Upper lobe of left lung (tissue), 6 donors: ENCODE results near the gene OPCML. TPM values are rescaled to one million over a fixed set of nuclear protein-coding genes. Genes with fewer than 3 reads are reported as not detected.

Experiments used
- ATAC-seq, 2 donors: fragments of 200-7000 bp; cut with Tn5 transposase; one replicate each; pipeline ENCODE4 v1.9.1; 2022; ENCODE audit warnings: mild to moderate bottlenecking in 2 of 2, moderate library complexity in 2 of 2; ENCODE audit not compliant: low FRiP score in 2 of 2
- DNase-seq, 2 donors: peaks; one replicate each; pipeline ENCODE4 v3.0.0-alpha.2; 2019 to 2020
- H3K27ac ChIP-seq, 4 donors: fragments of 200-600 bp; sonication (generic); one replicate each; pipeline ENCODE4 v1.5.1; 2016 to 2019
- H3K27me3 ChIP-seq, 4 donors: fragments of 200-600 bp; sonication (generic); one replicate each; pipeline ENCODE4 v1.5.1; 2017 to 2019
- H3K36me3 ChIP-seq, 4 donors: fragments of 200-600 bp; sonication (generic); one replicate each; pipeline ENCODE4 v1.5.1; 2016 to 2019
- H3K4me1 ChIP-seq, 4 donors: fragments of 200-600 bp; sonication (generic); one replicate each; pipeline ENCODE4 v1.5.1; 2018 to 2019
- H3K4me3 ChIP-seq, 4 donors: fragments of 200-600 bp; sonication (generic); one replicate each; pipeline ENCODE4 v1.5.1; 2017 to 2019; ENCODE audit warnings: mild to moderate bottlenecking in 2 of 4, moderate library complexity in 1 of 4
- H3K9me3 ChIP-seq, 4 donors: fragments of 200-600 bp; sonication (generic); one replicate each; pipeline ENCODE4 v1.5.1; 2018 to 2019
- CTCF ChIP-seq, 6 experiments: fragments of 450-650 bp in 4 of 6; fragments of 200-600 bp in 2 of 6; sonication (generic) in 2 of 6; IDR thresholded peaks; one replicate each; pipeline ENCODE4 v1.5.1; 2016 to 2019; ENCODE audit warnings: antibody characterized with exemption in 6 of 6
- EP300 ChIP-seq, 4 donors: sonication (generic); formaldehyde crosslinking; IDR thresholded peaks; one replicate each; pipeline ENCODE4 v1.5.1; 2017; ENCODE audit warnings: antibody characterized with exemption in 4 of 4, control low read depth in 2 of 4
- POLR2A ChIP-seq, 4 donors: fragments of 450-650 bp; IDR thresholded peaks; one replicate each; pipeline ENCODE4 v1.5.1; 2016 to 2017; ENCODE audit warnings: antibody characterized with exemption in 4 of 4, mild to moderate bottlenecking in 2 of 4
- POLR2AphosphoS5 ChIP-seq, 2 donors: sonication (generic); formaldehyde crosslinking; IDR thresholded peaks; one replicate each; pipeline ENCODE4 v1.5.1; 2017; ENCODE audit warnings: antibody characterized with exemption in 2 of 2
- WGBS, 2 donors: methylation state at CpG; one replicate each; pipeline ENCODE4 v1.1.5; 2017 to 2018; 5-methylcytosine and 5-hydroxymethylcytosine counted together
- total RNA-seq, 6 donors: library from RNA; depleted of rRNA in 4 of 6; stranded (reverse); fragments of >200 nt in 4 of 6; gene quantifications; one replicate each; pipeline versions ENCODE4 v1.1.0 to v1.2.1, GENCODE V29; 2016 to 2021
- donor health status: DM: no; HTN: no; CAD: no; lungs with moderate emphysema.
- donor health status: DM: no; HTN: yes; CAD: no; lungs with severe emphysema.

OPCML gene
- total RNA-seq, 6 donors from 2014 or later, result 0.10 TPM; not detected in 5

GRCh38 chr11:132973686-132974085, 558.6 kb downstream of the OPCML start:
- no peak for TF ChIP-seq POLR2AphosphoS5 (IDR thresholded peaks at IDR 0.05)
- WGBS, 2 donors, result 71% methylated on average over 6 of the region's 6 CpGs

GRCh38 chr11:132972565-132972964, 559.7 kb downstream of the OPCML start:
- no peak for TF ChIP-seq CTCF (IDR thresholded peaks at IDR 0.05)
- TF ChIP-seq EP300 (IDR thresholded peaks at IDR 0.05), result no peak
- no peak for TF ChIP-seq POLR2AphosphoS5 (IDR thresholded peaks at IDR 0.05)
- TF ChIP-seq POLR2A (IDR thresholded peaks at IDR 0.05), result no peak
- no peak overlapping the region for H3K27ac ChIP-seq
- no peak overlapping the region for H3K4me3 ChIP-seq
- ATAC-seq, result no peak
- no peaks in the 10 kb centered on the region for H3K4me1 ChIP-seq
- no peaks in the 10 kb centered on the region for H3K36me3 ChIP-seq
- DNase-seq, result no peak
- no peaks in the 10 kb centered on the region for H3K9me3 ChIP-seq
- WGBS, 2 donors, result 73 to 83% methylated on average over 3 of the region's 3 CpGs
- H3K27me3 ChIP-seq, result no peaks in the 10 kb centered on the region

More at GRCh38 chr11:132973686-132974085, 558.6 kb downstream of the OPCML start:
- Histone ChIP-seq H3K9me3 (no peaks in the 10 kb centered on the region), H3K27me3 (no peaks in the 10 kb centered on the region), H3K4me3 (no peak overlapping the region), H3K27ac (no peak overlapping the region), H3K4me1 (no peaks in the 10 kb centered on the region), H3K36me3 (no peaks in the 10 kb centered on the region)
- DNase-seq (no peak), ATAC-seq (no peak)

GRCh38 chr11:132971351-132971750, 561.0 kb downstream of the OPCML start:
- DNase-seq, result no peak
- Histone ChIP-seq H3K27ac (no peak overlapping the region), H3K27me3 (no peaks in the 10 kb centered on the region), H3K4me1 (no peaks in the 10 kb centered on the region), H3K9me3 (no peaks in the 10 kb centered on the region), H3K36me3 (no peaks in the 10 kb centered on the region), H3K4me3 (no peak overlapping the region)
- WGBS, 2 donors, result 76% methylated on average over 4 of the region's 4 CpGs
- no peak for ATAC-seq
- no peak for TF ChIP-seq POLR2A (IDR thresholded peaks at IDR 0.05)

GRCh38 chr11:132969892-132970291, 562.4 kb downstream of the OPCML start:
- WGBS, 2 donors, result 76 to 79% methylated on average over 4 of the region's 4 CpGs
- H3K9me3 ChIP-seq, result no peaks in the 10 kb centered on the region
- no peak for DNase-seq
- TF ChIP-seq EP300 (IDR thresholded peaks at IDR 0.05) (no peak), CTCF (IDR thresholded peaks at IDR 0.05) (no peak), POLR2A (IDR thresholded peaks at IDR 0.05) (no peak), POLR2AphosphoS5 (IDR thresholded peaks at IDR 0.05) (no peak)
- H3K27ac ChIP-seq, result no peak overlapping the region
- no peaks in the 10 kb centered on the region for H3K36me3 ChIP-seq
- no peaks in the 10 kb centered on the region for H3K27me3 ChIP-seq
- H3K4me3 ChIP-seq, result no peak overlapping the region
- ATAC-seq, result no peak
- no peaks in the 10 kb centered on the region for H3K4me1 ChIP-seq

GRCh38 chr11:132962041-132962440, 570.3 kb downstream of the OPCML start:
- WGBS, 2 donors, result 53 to 55% methylated on average over 4 to 6 of the region's 6 CpGs
- no peak for TF ChIP-seq EP300 (IDR thresholded peaks at IDR 0.05)
- no peak for TF ChIP-seq CTCF (IDR thresholded peaks at IDR 0.05)
- TF ChIP-seq POLR2A (IDR thresholded peaks at IDR 0.05), result no peak
- Histone ChIP-seq H3K4me3 (no peak overlapping the region), H3K27ac (no peak overlapping the region), H3K9me3 (no peaks in the 10 kb centered on the region), H3K27me3 (no peaks in the 10 kb centered on the region), H3K4me1 (no peaks in the 10 kb centered on the region), H3K36me3 (no peaks in the 10 kb centered on the region)
- DNase-seq (no peak), ATAC-seq (peak in 1 of 2 donors; percentile 74)

- H3K27me3 ChIP-seq, result no peaks in the 10 kb centered on the region
- H3K4me3 ChIP-seq, result no peak overlapping the region
- no peak for TF ChIP-seq EP300 (IDR thresholded peaks at IDR 0.05)
- no peak for TF ChIP-seq POLR2AphosphoS5 (IDR thresholded peaks at IDR 0.05)
- TF ChIP-seq CTCF (IDR thresholded peaks at IDR 0.05), result no peak
- no peak for TF ChIP-seq POLR2A (IDR thresholded peaks at IDR 0.05)
- no peak overlapping the region for H3K27ac ChIP-seq
- DNase-seq (no peak), ATAC-seq (no peak)
- no peaks in the 10 kb centered on the region for H3K4me1 ChIP-seq
- H3K9me3 ChIP-seq, result no peaks in the 10 kb centered on the region
- WGBS, 2 donors, result 84 to 88% methylated on average over 5 of the region's 5 CpGs
- no peaks in the 10 kb centered on the region for H3K36me3 ChIP-seq
Observed at GRCh38 chr11:132961453-132961852, 570.8 kb downstream of the OPCML start.
